HL-60 (cell line): Measurements from ENCODE around the gene WNT5A.

Experiments
- DNase-seq, 2 experiments: peaks; one replicate each; pipeline ENCODE4 v3.0.0-alpha.2; 2010 to 2020; ENCODE audit warnings: low read depth in 1 of 2, low spot score in 1 of 2
- H3K27ac ChIP-seq: fragments of 250-450 bp; sonication (Bioruptor Pico); replicated peaks from 2 replicates; pipeline ENCODE4 v1.5.1; 2020; ENCODE audit warnings: mild to moderate bottlenecking, moderate library complexity
- H3K27me3 ChIP-seq: fragments of 250-450 bp; sonication (Bioruptor Pico); 2 replicates; pipeline ENCODE4 v1.5.1; 2021; ENCODE audit warnings: mild to moderate bottlenecking, moderate library complexity; ENCODE audit not compliant: insufficient read depth, poor library complexity, severe bottlenecking
- H3K4me3 ChIP-seq: replicated peaks from 2 replicates; pipeline ENCODE4 v1.5.1; 2011; ENCODE audit warnings: mild to moderate bottlenecking, control low read depth, low read length; ENCODE audit not compliant: insufficient read depth
- CTCF ChIP-seq: IDR thresholded peaks from one replicate; pipeline ENCODE4 v1.5.1; 2011; ENCODE audit warnings: low read length, control low read depth, inconsistent platforms; ENCODE audit not compliant: insufficient read depth
- GABPA ChIP-seq: IDR thresholded peaks from 2 replicates; pipeline ENCODE4 v1.6.1; 2012; ENCODE audit warnings: low read depth
- POLR2AphosphoS5 ChIP-seq: IDR thresholded peaks from 2 replicates; pipeline ENCODE4 v1.6.1; 2012; ENCODE audit warnings: low read depth
- REST ChIP-seq: IDR thresholded peaks from 2 replicates; pipeline ENCODE4 v1.6.1; 2012; ENCODE audit warnings: low read depth; ENCODE audit not compliant: insufficient replicate concordance
- SPI1 ChIP-seq: IDR thresholded peaks from 2 replicates; pipeline ENCODE4 v1.6.1; 2012; ENCODE audit warnings: low read depth, mild to moderate bottlenecking, borderline replicate concordance

The WNT5A gene

GRCh38 chr3:55439657-55440056 lies 47.4 kb downstream of the WNT5A start:
- DNase-seq, result no peak
- Histone ChIP-seq H3K4me3 (no peak overlapping the region), H3K27me3 (no peaks in the 10 kb centered on the region), H3K27ac (no peak overlapping the region)
- TF ChIP-seq CTCF (no peak), POLR2AphosphoS5 (no peak), SPI1 (no peak), GABPA (no peak), REST (no peak)

GRCh38 chr3:55436644-55437043 lies 50.5 kb downstream of the WNT5A start:
- TF ChIP-seq POLR2AphosphoS5 (no peak), REST (no peak), SPI1 (no peak), GABPA (no peak), CTCF (no peak)
- Histone ChIP-seq H3K27ac (no peak overlapping the region), H3K4me3 (no peak overlapping the region), H3K27me3 (no peaks in the 10 kb centered on the region)
- no peak for DNase-seq

GRCh38 chr3:55435491-55435890 lies 51.6 kb downstream of the WNT5A start:
- no peak overlapping the region for H3K4me3 ChIP-seq
- no peak for DNase-seq
- TF ChIP-seq SPI1 (no peak), GABPA (no peak), POLR2AphosphoS5 (no peak), CTCF (no peak), REST (no peak)

More at GRCh38 chr3:55435491-55435890, 51.6 kb downstream of the WNT5A start:
- H3K27ac ChIP-seq, result no peak overlapping the region
- no peaks in the 10 kb centered on the region for H3K27me3 ChIP-seq
